IMR-90 (cell line): ENCODE measurements around the gene ZDHHC17. TPM values are rescaled to one million over a fixed set of nuclear protein-coding genes. Genes with fewer than 3 reads are reported as not detected.

Experiments used
- ATAC-seq: fragments of 200-7000 bp; cut with Tn5 transposase; 2 replicates; pipeline ENCODE4 v1.9.1; 2020; ENCODE audit warnings: low read depth, mild to moderate bottlenecking, moderate library complexity
- BruUV-seq: library from RNA; stranded (reverse); fragments of 400-500 nt; replicated peaks from 2 replicates; lab custom pipeline; 2021; lab: Mats Ljungman, UMichigan
- CTCF ChIA-PET: fragments of 300-600 bp; formaldehyde crosslinking; extraction: SDS; loops from one replicate; lab custom pipeline; 2021; ENCODE audit warnings: antibody characterized with exemption; lab: Yijun Ruan, JAX
- POLR2A ChIA-PET: fragments of 300-600 bp; sonication (Branson Sonifier 250); formaldehyde crosslinking; loops from one replicate; lab custom pipeline; 2022; ENCODE audit warnings: antibody characterized with exemption; ENCODE audit not compliant: unreplicated experiment; lab: Charles Lee
- DNase-seq: peaks from one replicate; pipeline ENCODE4 v3.0.0; 2013
- H2AFZ ChIP-seq: replicated peaks from 2 replicates; pipeline ENCODE3; 2013; ENCODE audit warnings: low read length, mild to moderate bottlenecking; ENCODE audit not compliant: poor library complexity
- H2AK5ac ChIP-seq: 2 replicates; pipeline ENCODE4 v1.6.1; 2013; ENCODE audit warnings: low read depth, low read length, inconsistent platforms
- H2AK9ac ChIP-seq: replicated peaks from 2 replicates; pipeline ENCODE3; 2013; ENCODE audit warnings: mild to moderate bottlenecking, low read depth, low read length, moderate library complexity; ENCODE audit not compliant: poor library complexity
- H2BK120ac ChIP-seq: 2 replicates; pipeline ENCODE4 v1.6.1; 2013; ENCODE audit warnings: low read depth, low read length, inconsistent platforms
- H2BK15ac ChIP-seq: 3 replicates; pipeline ENCODE4 v1.6.1; 2013; ENCODE audit warnings: low read depth, low read length, inconsistent platforms
- H2BK20ac ChIP-seq: 2 replicates; pipeline ENCODE4 v1.6.1; 2013; ENCODE audit warnings: low read depth, mild to moderate bottlenecking, inconsistent platforms, low read length, moderate library complexity
- H2BK5ac ChIP-seq: 2 replicates; pipeline ENCODE4 v1.6.1; 2013; ENCODE audit warnings: mild to moderate bottlenecking, low read depth, low read length, inconsistent platforms; ENCODE audit not compliant: poor library complexity, severe bottlenecking
- H3K14ac ChIP-seq: replicated peaks from 2 replicates; pipeline ENCODE4 v1.6.1; 2013; ENCODE audit warnings: low read depth, low read length, inconsistent platforms
- H3K18ac ChIP-seq: 2 replicates; pipeline ENCODE4 v1.6.1; 2013; ENCODE audit warnings: low read depth, low read length, control low read depth
- H3K23ac ChIP-seq: 2 replicates; pipeline ENCODE4 v1.6.1; 2013; ENCODE audit warnings: low read depth, low read length, inconsistent platforms
- H3K27ac ChIP-seq: 2 replicates; pipeline ENCODE4 v1.5.1; 2013; ENCODE audit warnings: mild to moderate bottlenecking, control low read depth, low read length; ENCODE audit not compliant: insufficient read depth
- H3K27me3 ChIP-seq: 2 replicates; pipeline ENCODE4 v1.6.1; 2013; ENCODE audit warnings: low read length; ENCODE audit not compliant: control insufficient read depth, insufficient read depth
- H3K36me3 ChIP-seq: 2 replicates; pipeline ENCODE4 v1.6.1; 2013; ENCODE audit warnings: low read length, mixed read lengths; ENCODE audit not compliant: control insufficient read depth, insufficient read depth
- H3K4ac ChIP-seq: 2 replicates; pipeline ENCODE4 v1.6.1; 2013; ENCODE audit warnings: low read depth, low read length, inconsistent platforms
- H3K4me1 ChIP-seq: 2 replicates; pipeline ENCODE4 v1.6.1; 2013; ENCODE audit warnings: low read length, mixed read lengths; ENCODE audit not compliant: control insufficient read depth, insufficient read depth
- H3K4me2 ChIP-seq: 2 replicates; pipeline ENCODE4 v1.6.1; 2013; ENCODE audit warnings: low read depth, mild to moderate bottlenecking, control low read depth, low read length, moderate library complexity
- H3K4me3 ChIP-seq: 2 replicates; pipeline ENCODE4 v1.5.1; 2013; ENCODE audit warnings: low read depth, mild to moderate bottlenecking, control low read depth, low read length, moderate library complexity; ENCODE audit not compliant: insufficient read depth
- H3K56ac ChIP-seq: 2 replicates; pipeline ENCODE4 v1.6.1; 2013; ENCODE audit warnings: low read length, inconsistent platforms; ENCODE audit not compliant: insufficient read depth; ENCODE audit errors: extremely low read depth
- H3K79me1 ChIP-seq, 2 experiments: 2 replicates each; pipeline ENCODE4 v1.6.1; 2013; ENCODE audit warnings: low read length in 2 of 2, inconsistent platforms in 1 of 2, low read depth in 1 of 2
- H3K9ac ChIP-seq: 2 replicates; pipeline ENCODE4 v1.6.1; 2013; ENCODE audit warnings: low read depth, low read length, control low read depth
- H3K9me1 ChIP-seq: 2 replicates; pipeline ENCODE4 v1.6.1; 2013; ENCODE audit warnings: low read length, inconsistent platforms; ENCODE audit not compliant: insufficient read depth
- H3K9me3 ChIP-seq: 2 replicates; pipeline ENCODE4 v1.6.1; 2013; ENCODE audit warnings: low read length; ENCODE audit not compliant: control insufficient read depth, insufficient read depth
- H4K20me1 ChIP-seq: 2 replicates; pipeline ENCODE4 v1.6.1; 2013; ENCODE audit warnings: low read length, inconsistent platforms; ENCODE audit not compliant: insufficient read depth
- H4K5ac ChIP-seq: 2 replicates; pipeline ENCODE4 v1.6.1; 2013; ENCODE audit warnings: mild to moderate bottlenecking, low read depth, low read length, control low read depth
- H4K8ac ChIP-seq, 2 experiments: 2 replicates each; pipeline ENCODE4 v1.6.1; 2013; ENCODE audit warnings: low read depth in 2 of 2, low read length in 2 of 2, control low read depth in 1 of 2, inconsistent platforms in 1 of 2
- H4K91ac ChIP-seq: 2 replicates; pipeline ENCODE4 v1.6.1; 2013; ENCODE audit warnings: low read depth, low read length, inconsistent platforms; ENCODE audit not compliant: insufficient read depth
- MAFK ChIP-seq: IDR thresholded peaks from 2 replicates; pipeline ENCODE4 v1.6.1; 2012; ENCODE audit warnings: low read depth, low read length, improper control_type of control experiment
- WGBS, 2 experiments: methylation state at CpG; one replicate each; pipeline versions ENCODE4 v1.1.5 to v1.1.7; 2013; ENCODE audit warnings: missing lambda C conversion rate in 2 of 2; ENCODE audit not compliant: insufficient read length in 1 of 2; ENCODE audit errors: extremely low coverage in 2 of 2; 5-methylcytosine and 5-hydroxymethylcytosine counted together
- dilution Hi-C: fragments of 300-500 bp; cut with HindIII; formaldehyde crosslinking; loops from one replicate; pipeline ENCODE4 v1.14.3; 2018; ENCODE audit warnings: low sequenced_read_pairs; ENCODE audit not compliant: unreplicated experiment
- in situ Hi-C: fragments of 300-500 bp; cut with MboI; formaldehyde crosslinking; loops from 3 replicates; pipeline ENCODE4 v1.14.3; 2019; ENCODE audit warnings: low sequenced_read_pairs, inconsistent platforms, mixed read lengths
- intact Hi-C: fragments of 100-400 bp; cut with micrococcal nuclease; formaldehyde crosslinking; loops from 2 replicates; pipeline ENCODE4 v1.10.0; 2022
- polyA plus RNA-seq, 3 experiments: library from polyadenylated mRNA; depleted of rRNA; stranded (reverse); fragments of >200 nt; gene quantifications; 2 replicates each; pipeline ENCODE4 v1.2.3, GENCODE V29; 2012; ENCODE audit warnings: low replicate concordance in 1 of 3
- total RNA-seq: library from RNA; depleted of rRNA; stranded (reverse); fragments of >200 nt; gene quantifications from 2 replicates; pipeline ENCODE4 v1.2.3, GENCODE V29; 2012
- TF ChIP-seq, protein P1 (sequence below): fragments of 150-350 bp; IDR thresholded peaks from 2 replicates; pipeline ENCODE4 v1.6.1; 2017; ENCODE audit warnings: mild to moderate bottlenecking, antibody characterized with exemption, low read length, low read depth

Gene ZDHHC17
- total and polyA plus RNA-seq, 2 of the 4 experiments (the other 2 are of a cell fraction): 23.3 to 125 TPM

DNA sequence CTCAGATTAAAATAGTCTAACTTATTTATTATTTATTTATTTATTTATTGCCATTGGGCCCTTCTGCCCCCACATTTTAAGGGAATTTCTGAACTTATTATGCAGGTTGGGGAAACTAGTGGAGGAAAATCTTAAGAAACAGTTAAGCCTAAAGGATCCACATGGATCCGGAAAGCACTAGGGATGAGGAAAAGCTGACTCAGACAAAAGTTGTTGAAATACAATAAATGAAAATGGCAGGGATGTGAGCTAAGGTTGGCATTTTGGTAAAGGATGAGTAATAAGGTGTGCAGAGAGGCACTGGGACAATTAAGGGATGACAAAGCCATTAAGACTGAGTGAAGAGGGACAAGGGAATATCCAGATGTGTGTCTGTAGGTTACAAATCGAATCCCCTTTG lies 135.6 kb downstream of the ZDHHC17 start:
- Histone ChIP-seq H3K79me1 (no peaks in the 10 kb centered on the region), H4K8ac (no peak overlapping the region), H3K56ac (no peak overlapping the region), H4K5ac (no peak overlapping the region), H2BK15ac (no peak overlapping the region), H2BK5ac (no peak overlapping the region), H3K4ac (no peak overlapping the region), H3K23ac (no peak overlapping the region), H3K9me3 (peaks cover 2% of the 10 kb centered on the region; the same call in 1 of the 2 replicates), H4K91ac (no peak overlapping the region), H2BK20ac (no peak overlapping the region), H3K4me3 (no peak overlapping the region), H2AFZ (no peak overlapping the region), H2BK120ac (no peak overlapping the region), H2AK9ac (no peak overlapping the region), H3K27ac (no peak overlapping the region), H3K27me3 (no peaks in the 10 kb centered on the region), H3K4me2 (no peak overlapping the region), H3K36me3 (no peaks in the 10 kb centered on the region), H3K9ac (no peak overlapping the region), H3K14ac (no peak overlapping the region), H3K9me1 (no peaks in the 10 kb centered on the region), H3K4me1 (no peaks in the 10 kb centered on the region), H2AK5ac (no peak overlapping the region), H4K20me1 (no peaks in the 10 kb centered on the region), H3K18ac (no peak overlapping the region)
- intact Hi-C loops: no loop called here
- no CpG with 5 or more reads among the region's 2 CpGs for WGBS, 2 experiments
- CTCF ChIA-PET: no interaction called here
- DNase-seq (no peak), ATAC-seq (no peak)
- in situ Hi-C loops: no loop called here
- no TSS peak for BruUV-seq
- dilution Hi-C loops: no loop called here
- TF ChIP-seq, protein P1, sequence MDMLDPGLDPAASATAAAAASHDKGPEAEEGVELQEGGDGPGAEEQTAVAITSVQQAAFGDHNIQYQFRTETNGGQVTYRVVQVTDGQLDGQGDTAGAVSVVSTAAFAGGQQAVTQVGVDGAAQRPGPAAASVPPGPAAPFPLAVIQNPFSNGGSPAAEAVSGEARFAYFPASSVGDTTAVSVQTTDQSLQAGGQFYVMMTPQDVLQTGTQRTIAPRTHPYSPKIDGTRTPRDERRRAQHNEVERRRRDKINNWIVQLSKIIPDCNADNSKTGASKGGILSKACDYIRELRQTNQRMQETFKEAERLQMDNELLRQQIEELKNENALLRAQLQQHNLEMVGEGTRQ: no peak
- peak; percentile 69 for TF ChIP-seq MAFK
- POLR2A ChIA-PET: no interaction called here
